Left kidney (tissue), 8 donors: ENCODE data around the gene SLC4A11. TPM values are rescaled to one million over a fixed set of nuclear protein-coding genes. Genes with fewer than 3 reads are reported as not detected.

ENCODE experiments used
- DNase-seq: peaks from one replicate; pipeline ENCODE4 v3.0.0-alpha.2; 2013
- long read RNA-seq, 8 donors: transcript quantifications; one replicate each; lab custom pipeline, GENCODE V29; 2026
- polyA plus RNA-seq: library from polyadenylated mRNA; unstranded; fragments of 120-200 nt; gene quantifications from one replicate; pipeline ENCODE4 v1.2.1, GENCODE V29; 2013; ENCODE audit not compliant: insufficient read length

Gene SLC4A11
- polyA plus RNA-seq = 2.3 TPM
- long read RNA-seq, donor 1 = 0 reads
- long read RNA-seq, donor 2 = 0 reads
- long read RNA-seq, donor 3 = 0 reads
- long read RNA-seq, donor 4 = 0 reads
- long read RNA-seq, donor 5 = 0 reads
- long read RNA-seq, donor 6 = 0 reads
- long read RNA-seq, donor 7 = 0 reads
- long read RNA-seq, donor 8 = 0 reads

- no peak for DNase-seq
These were observed at the start of gene SLC4A11 for GRCh38 chr20:3239026-3239866. SLC4A11 (minus strand) TSS chr20:3239190; CDS start chr20:3239137, 53 bp downstream.

- no peak for DNase-seq
These were observed 44.3 kb upstream of the SLC4A11 start for GRCh38 chr20:3283222-3283820.

- DNase-seq = no peak
These were observed 43.6 kb upstream of the SLC4A11 start for GRCh38 chr20:3282271-3283221.

GRCh38 chr20:3281437-3281836 is 42.4 kb upstream of the SLC4A11 start:
- DNase-seq = no peak

- peak; percentile 31 for DNase-seq
These were observed 40.8 kb upstream of the SLC4A11 start for GRCh38 chr20:3279761-3280160.

- DNase-seq = no peak
These were observed 38.9 kb upstream of the SLC4A11 start for GRCh38 chr20:3277686-3278465.

GRCh38 chr20:3276680-3277015 is 37.7 kb upstream of the SLC4A11 start:
- DNase-seq = no peak

- no peak for DNase-seq
These were observed 37.1 kb upstream of the SLC4A11 start for GRCh38 chr20:3275966-3276679.

GRCh38 chr20:3275064-3275935 is 36.3 kb upstream of the SLC4A11 start:
- no peak for DNase-seq

GRCh38 chr20:3273371-3273770 is 34.4 kb upstream of the SLC4A11 start:
- no peak for DNase-seq

- DNase-seq = no peak
These were observed 31.1 kb upstream of the SLC4A11 start for GRCh38 chr20:3270051-3270450.

GRCh38 chr20:3262566-3262965 is 23.6 kb upstream of the SLC4A11 start:
- no peak for DNase-seq

GRCh38 chr20:3258429-3258828 is 19.4 kb upstream of the SLC4A11 start:
- DNase-seq = no peak

- no peak for DNase-seq
These were observed 16.7 kb upstream of the SLC4A11 start for GRCh38 chr20:3255728-3256127.

GRCh38 chr20:3251806-3252205 is 12.8 kb upstream of the SLC4A11 start:
- DNase-seq = no peak

- DNase-seq = no peak
These were observed 11.1 kb upstream of the SLC4A11 start for GRCh38 chr20:3250091-3250504.

GRCh38 chr20:3248993-3249347 is 10.0 kb upstream of the SLC4A11 start:
- DNase-seq = no peak

GRCh38 chr20:3248167-3248992 is 9.4 kb upstream of the SLC4A11 start:
- no peak for DNase-seq

- no peak for DNase-seq
These were observed 8.6 kb upstream of the SLC4A11 start for GRCh38 chr20:3247638-3248037.
